IgD-negative memory B cell (primary cell): Measurements from ENCODE around the gene IL36RN. TPM values are rescaled to one million over a fixed set of nuclear protein-coding genes. Genes with fewer than 3 reads are reported as not detected.

Experiments
- H3K27ac Mint-ChIP-seq, 3 donors: one replicate each; pipeline ENCODE4 v1.8.0; 2020 to 2022; ENCODE audit warnings: mild to moderate bottlenecking in 3 of 3, mixed read lengths in 3 of 3, moderate library complexity in 1 of 3
- H3K27me3 Mint-ChIP-seq: one replicate; pipeline ENCODE4 v1.8.0; 2021; ENCODE audit warnings: mixed read lengths
- H3K36me3 Mint-ChIP-seq: one replicate; pipeline ENCODE4 v1.8.0; 2020; ENCODE audit warnings: mild to moderate bottlenecking, mixed read lengths
- H3K4me1 Mint-ChIP-seq, 3 donors: one replicate each; pipeline ENCODE4 v1.8.0; 2020 to 2022; ENCODE audit warnings: mixed read lengths in 3 of 3, mild to moderate bottlenecking in 1 of 3
- H3K4me3 Mint-ChIP-seq, 4 donors: one replicate each; pipeline ENCODE4 v1.8.0; 2020 to 2022; ENCODE audit warnings: mild to moderate bottlenecking in 4 of 4, mixed read lengths in 4 of 4, moderate library complexity in 3 of 4
- H3K9me3 Mint-ChIP-seq, 3 donors: one replicate each; pipeline ENCODE4 v1.8.0; 2020 to 2021; ENCODE audit warnings: mixed read lengths in 3 of 3, mild to moderate bottlenecking in 1 of 3
- polyA plus RNA-seq: library from polyadenylated mRNA; unstranded; fragments of 300-500 nt; fragmentation: Illumina TruSeq; gene quantifications from one replicate; pipeline ENCODE4 v1.2.3, GENCODE V29; 2021

Gene IL36RN
- polyA plus RNA-seq, 1 donor from 2014 or later = not detected

DNA sequence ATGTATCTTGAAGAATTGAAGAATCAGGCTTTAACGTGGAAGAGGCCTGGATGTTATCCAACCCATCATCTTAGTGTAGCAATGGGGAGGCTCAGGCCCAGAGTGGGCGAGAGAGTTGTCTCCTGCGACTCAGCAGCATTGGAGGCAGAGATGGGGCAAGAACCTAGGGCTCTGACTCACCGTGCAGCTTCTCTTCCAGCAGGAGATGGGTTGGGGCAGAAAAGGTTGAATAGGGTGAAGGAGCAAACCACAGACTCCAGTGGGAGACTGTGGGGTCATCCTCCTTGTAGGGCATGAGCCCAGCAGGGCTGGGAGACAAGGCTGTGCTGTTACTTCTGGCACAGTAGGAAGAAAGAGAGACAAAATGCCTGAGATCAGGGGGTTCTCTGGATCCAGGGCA lies 1.4 kb downstream of the IL36RN start:
- Mint-ChIP-seq H3K4me1 (no peaks in the 10 kb centered on the region), H3K27ac (no peak overlapping the region), H3K27me3 (peaks cover 8% of the 10 kb centered on the region), H3K4me3 (no peak overlapping the region), H3K36me3 (no peaks in the 10 kb centered on the region), H3K9me3 (peaks cover 4 to 7% (median 5%) of the 10 kb centered on the region in 3 donors)

DNA sequence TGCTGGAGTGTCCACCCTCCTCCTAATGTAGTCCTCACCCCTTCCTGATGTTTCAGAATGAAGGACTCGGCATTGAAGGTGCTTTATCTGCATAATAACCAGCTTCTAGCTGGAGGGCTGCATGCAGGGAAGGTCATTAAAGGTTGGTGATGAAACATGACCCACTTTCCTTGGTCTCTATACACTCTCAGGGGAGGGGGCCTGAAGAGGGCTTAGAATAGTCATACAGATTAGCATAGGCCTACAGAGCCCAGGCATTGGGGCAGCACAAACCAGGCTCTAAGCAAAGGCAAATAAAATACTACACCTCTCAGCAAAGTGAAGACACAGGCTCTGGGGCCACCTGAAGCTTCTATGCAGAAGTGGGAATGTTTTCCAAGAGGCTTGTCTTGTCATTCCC lies 1.8 kb downstream of the IL36RN start:
- Mint-ChIP-seq H3K4me3 (no peak overlapping the region), H3K4me1 (no peaks in the 10 kb centered on the region), H3K27ac (no peak overlapping the region), H3K36me3 (no peaks in the 10 kb centered on the region), H3K9me3 (peaks cover under 1 to 5% (median 5%) of the 10 kb centered on the region in 3 donors), H3K27me3 (peaks cover 4% of the 10 kb centered on the region)

DNA sequence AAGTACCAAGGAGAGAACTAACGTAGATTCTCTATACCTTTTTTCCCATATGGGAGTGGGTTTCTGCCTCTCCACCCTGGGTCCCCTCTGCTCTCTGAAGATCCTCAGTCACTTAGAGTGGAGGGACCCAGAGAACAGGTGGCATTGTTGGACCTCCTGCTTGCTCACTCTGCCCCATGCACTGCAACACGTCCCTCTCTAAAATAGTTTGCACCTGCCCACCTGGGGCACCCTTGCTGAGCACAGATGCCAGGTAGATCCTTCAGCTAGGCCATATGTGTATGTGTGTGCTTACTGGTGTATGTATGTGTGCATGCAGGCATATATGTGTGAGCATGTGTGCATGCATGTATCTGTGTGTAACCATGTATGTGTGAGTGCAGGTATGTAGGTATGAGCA lies 2.2 kb downstream of the IL36RN start:
- peaks cover 0 to 3% (median 2%) of the 10 kb centered on the region in 3 donors for H3K9me3 Mint-ChIP-seq
- no peaks in the 10 kb centered on the region for H3K4me1 Mint-ChIP-seq
- H3K27ac Mint-ChIP-seq = no peak overlapping the region
- H3K36me3 Mint-ChIP-seq = no peaks in the 10 kb centered on the region
- H3K27me3 Mint-ChIP-seq = peaks cover 4% of the 10 kb centered on the region
- H3K4me3 Mint-ChIP-seq = no peak overlapping the region

DNA sequence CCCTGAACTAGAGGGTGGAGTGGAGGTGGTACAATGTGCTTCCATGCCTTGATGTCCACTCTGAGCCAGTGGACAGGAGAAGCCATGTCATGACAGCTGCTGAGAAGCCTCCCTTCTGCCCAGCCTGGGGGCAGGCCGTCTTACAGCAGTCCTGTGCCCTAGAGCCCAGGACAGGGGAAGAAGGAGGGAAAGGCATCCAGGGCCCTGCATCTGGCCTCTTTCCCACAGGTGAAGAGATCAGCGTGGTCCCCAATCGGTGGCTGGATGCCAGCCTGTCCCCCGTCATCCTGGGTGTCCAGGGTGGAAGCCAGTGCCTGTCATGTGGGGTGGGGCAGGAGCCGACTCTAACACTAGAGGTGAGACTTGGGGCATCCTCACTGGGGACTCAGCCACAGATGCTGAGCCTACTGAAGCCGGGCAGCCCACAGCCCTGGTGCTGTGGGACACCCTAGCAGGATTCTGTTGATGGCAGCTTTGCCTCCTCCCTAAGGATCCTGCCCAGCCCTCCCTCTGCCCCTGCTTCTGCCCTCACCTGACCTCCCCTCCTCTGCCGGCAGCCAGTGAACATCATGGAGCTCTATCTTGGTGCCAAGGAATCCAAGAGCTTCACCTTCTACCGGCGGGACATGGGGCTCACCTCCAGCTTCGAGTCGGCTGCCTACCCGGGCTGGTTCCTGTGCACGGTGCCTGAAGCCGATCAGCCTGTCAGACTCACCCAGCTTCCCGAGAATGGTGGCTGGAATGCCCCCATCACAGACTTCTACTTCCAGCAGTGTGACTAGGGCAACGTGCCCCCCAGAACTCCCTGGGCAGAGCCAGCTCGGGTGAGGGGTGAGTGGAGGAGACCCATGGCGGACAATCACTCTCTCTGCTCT lies 3.1 kb downstream of the IL36RN start:
- Mint-ChIP-seq H3K36me3 (no peaks in the 10 kb centered on the region), H3K4me3 (no peak overlapping the region), H3K27ac (no peak overlapping the region), H3K27me3 (peaks cover 8% of the 10 kb centered on the region), H3K4me1 (no peaks in the 10 kb centered on the region), H3K9me3 (no peaks in the 10 kb centered on the region)

DNA sequence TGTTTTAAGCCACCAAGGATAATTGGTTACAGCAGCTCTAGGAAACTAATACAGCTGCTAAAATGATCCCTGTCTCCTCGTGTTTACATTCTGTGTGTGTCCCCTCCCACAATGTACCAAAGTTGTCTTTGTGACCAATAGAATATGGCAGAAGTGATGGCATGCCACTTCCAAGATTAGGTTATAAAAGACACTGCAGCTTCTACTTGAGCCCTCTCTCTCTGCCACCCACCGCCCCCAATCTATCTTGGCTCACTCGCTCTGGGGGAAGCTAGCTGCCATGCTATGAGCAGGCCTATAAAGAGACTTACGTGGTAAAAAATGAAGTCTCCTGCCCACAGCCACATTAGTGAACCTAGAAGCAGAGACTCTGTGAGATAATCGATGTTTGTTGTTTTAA lies 5.3 kb downstream of the IL36RN start:
- Mint-ChIP-seq H3K27ac (no peak overlapping the region), H3K36me3 (no peaks in the 10 kb centered on the region), H3K27me3 (peaks cover 10% of the 10 kb centered on the region), H3K9me3 (no peaks in the 10 kb centered on the region), H3K4me1 (no peaks in the 10 kb centered on the region), H3K4me3 (no peak overlapping the region)

DNA sequence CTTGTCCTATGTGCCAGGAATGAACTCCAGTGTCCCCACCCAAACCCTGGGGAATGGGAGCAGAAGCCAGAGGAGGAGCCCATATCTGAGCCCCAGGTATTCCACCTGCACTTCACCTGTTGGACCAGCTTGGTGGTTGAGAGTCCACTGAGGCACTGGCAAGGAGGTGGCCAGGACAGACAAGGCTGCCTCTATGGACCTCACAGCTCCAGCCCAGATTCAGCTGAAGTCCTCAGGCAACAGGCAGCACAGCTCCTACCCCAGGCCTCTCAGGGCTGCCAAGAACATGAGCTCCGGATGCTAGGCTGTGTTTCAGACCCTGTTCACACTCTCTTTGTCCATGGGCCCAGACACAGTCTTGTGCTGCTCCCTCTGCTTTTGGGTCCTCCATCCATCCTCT lies 5.9 kb downstream of the IL36RN start:
- H3K27me3 Mint-ChIP-seq = peaks cover 10% of the 10 kb centered on the region
- H3K4me3 Mint-ChIP-seq = no peak overlapping the region
- H3K4me1 Mint-ChIP-seq = no peaks in the 10 kb centered on the region
- no peaks in the 10 kb centered on the region for H3K36me3 Mint-ChIP-seq
- peak overlapping the region in 1 of 3 donors; percentile 20 for H3K27ac Mint-ChIP-seq
- no peaks in the 10 kb centered on the region for H3K9me3 Mint-ChIP-seq

DNA sequence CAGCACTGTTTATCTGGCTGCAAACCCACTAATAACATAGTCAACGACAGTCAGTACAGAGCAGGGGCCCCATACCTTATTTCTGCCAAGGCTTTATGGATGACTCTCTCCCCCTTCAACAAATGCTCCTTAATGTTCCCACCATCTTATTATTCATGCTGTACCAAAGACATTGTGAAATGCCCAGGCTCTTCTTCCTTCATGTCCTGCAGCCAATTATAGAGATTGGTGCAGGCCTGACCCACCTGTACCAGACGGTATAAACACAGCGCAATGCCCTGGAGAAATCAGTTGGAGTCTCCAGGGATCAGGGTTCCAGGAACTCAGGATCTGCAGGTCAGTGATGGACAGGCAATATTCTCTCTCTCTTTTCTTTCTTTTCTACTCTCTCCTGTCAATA lies 8.7 kb downstream of the IL36RN start, which contains the start of gene IL1F10:
IL1F10 (plus strand) TSS at position 290 of the 400 bp plus-strand sequence. CDS start 4,769 bp downstream, outside the sequence.
- Mint-ChIP-seq H3K4me3 (no peak within 1 kb of the TSS), H3K27ac (no peak within 1 kb of the TSS), H3K9me3 (no peaks in the 10 kb centered on the region), H3K36me3 (no peaks in the 10 kb centered on the region), H3K27me3 (peaks cover 9% of the 10 kb centered on the region), H3K4me1 (no peaks in the 10 kb centered on the region)

DNA sequence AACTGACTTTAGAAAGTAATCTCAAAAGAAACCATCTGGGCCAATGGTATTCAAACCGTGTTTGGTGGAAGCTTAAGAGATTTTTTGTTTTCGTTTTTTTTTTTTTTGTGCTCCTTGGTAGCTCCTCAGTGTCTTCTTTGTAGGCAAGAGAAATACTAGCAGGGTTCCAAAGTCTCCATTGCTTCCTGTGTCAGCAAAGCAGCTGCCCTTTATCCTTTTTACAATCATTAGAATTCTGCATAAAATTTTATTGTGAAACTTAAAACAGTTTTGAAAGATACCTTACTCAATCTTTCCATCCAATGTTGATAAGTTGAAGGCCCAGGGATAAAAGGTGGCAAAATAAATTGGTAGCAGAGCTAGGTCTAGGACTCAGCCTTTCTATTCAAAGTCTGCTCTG lies 9.3 kb downstream of the IL36RN start:
- no peak overlapping the region for H3K27ac Mint-ChIP-seq
- peaks cover 6% of the 10 kb centered on the region for H3K27me3 Mint-ChIP-seq
- no peaks in the 10 kb centered on the region for H3K36me3 Mint-ChIP-seq
- H3K4me1 Mint-ChIP-seq = no peaks in the 10 kb centered on the region
- H3K9me3 Mint-ChIP-seq = no peaks in the 10 kb centered on the region
- H3K4me3 Mint-ChIP-seq = no peak overlapping the region

DNA sequence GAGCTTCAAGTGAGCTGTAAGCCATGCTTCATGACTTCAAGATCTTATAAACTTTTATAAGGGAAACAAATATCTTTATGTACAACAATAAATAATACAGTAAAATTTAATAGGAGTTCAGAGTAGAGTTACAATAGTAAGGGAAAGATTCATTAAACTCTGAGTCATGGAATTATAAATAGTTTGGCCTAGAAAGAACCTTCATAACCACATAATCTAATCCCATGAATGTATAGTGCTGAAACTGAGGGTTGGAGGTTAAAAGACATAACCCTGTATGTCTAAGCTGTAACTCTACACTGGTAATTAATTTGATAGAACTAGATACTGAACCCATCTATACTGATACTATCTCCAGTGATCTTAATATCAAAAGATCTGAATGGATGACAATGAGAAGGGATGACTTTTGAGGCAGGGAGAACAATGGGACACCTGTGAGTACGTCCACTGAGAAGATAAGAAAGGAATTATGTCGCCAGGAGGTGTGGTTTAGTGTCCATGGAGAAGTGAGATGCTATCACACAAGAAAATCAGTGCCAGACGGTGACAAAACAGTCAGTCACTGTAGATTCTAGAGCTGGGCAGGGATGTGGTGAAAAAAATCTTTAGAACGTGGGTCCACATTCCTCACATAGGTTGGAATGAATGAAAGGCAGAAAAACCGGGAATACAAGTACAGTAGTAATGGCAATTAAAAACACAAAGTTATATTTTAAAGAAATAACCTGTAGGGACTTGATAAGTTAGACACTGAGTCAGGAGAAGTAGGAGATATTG lies 9.9 kb downstream of the IL36RN start:
- no peaks in the 10 kb centered on the region for H3K9me3 Mint-ChIP-seq
- H3K36me3 Mint-ChIP-seq = no peaks in the 10 kb centered on the region
- H3K27me3 Mint-ChIP-seq = peaks cover 6% of the 10 kb centered on the region
- H3K27ac Mint-ChIP-seq = no peak overlapping the region
- no peaks in the 10 kb centered on the region for H3K4me1 Mint-ChIP-seq
- H3K4me3 Mint-ChIP-seq = no peak overlapping the region

DNA sequence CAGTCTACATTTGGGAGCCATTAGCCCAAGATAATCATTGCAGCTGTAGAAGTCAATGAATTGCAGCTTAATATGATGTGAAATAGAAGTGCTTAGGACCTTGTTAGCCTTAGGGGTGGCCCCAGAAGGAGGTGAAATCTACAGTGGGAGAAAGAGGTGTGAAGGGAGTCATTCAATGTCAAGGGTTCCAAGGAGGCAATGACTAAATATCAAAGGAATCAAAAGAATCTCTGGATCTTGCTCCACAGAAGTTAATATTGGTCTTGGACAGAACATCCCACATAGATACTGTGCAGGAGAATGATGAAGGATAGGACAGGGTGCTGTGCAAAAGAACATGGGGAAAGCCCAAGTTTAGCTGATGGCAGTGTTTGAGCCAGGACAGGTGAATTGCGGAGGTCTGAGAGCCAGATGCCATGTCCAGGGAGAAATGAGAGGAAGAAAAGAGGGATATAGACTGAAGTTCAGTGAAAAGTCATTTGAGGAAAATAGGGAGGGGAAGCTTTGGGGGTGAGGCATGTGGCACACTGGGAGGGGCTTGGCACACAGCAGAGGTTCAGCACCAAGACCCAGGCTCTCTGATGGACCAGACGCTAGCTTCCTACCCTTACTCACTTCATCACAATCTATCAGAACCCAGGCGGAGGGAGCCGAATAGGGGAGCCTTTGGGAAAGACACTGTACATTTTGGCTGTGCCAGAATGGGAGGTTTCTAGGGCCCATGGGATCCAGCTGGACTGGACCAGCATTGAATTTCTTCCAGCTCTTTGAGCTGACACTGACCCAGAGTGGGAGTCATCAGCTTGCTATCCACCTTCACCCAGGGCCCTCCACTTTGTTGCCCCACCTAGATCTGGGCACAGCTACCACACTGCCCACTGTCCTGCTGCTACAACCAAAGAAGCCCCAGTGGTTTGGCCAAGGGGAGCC lies 10.9 kb downstream of the IL36RN start:
- peaks cover 6% of the 10 kb centered on the region for H3K27me3 Mint-ChIP-seq
- H3K4me1 Mint-ChIP-seq = no peaks in the 10 kb centered on the region
- no peak overlapping the region for H3K27ac Mint-ChIP-seq
- H3K4me3 Mint-ChIP-seq = no peak overlapping the region
- H3K36me3 Mint-ChIP-seq = no peaks in the 10 kb centered on the region
- H3K9me3 Mint-ChIP-seq = no peaks in the 10 kb centered on the region

DNA sequence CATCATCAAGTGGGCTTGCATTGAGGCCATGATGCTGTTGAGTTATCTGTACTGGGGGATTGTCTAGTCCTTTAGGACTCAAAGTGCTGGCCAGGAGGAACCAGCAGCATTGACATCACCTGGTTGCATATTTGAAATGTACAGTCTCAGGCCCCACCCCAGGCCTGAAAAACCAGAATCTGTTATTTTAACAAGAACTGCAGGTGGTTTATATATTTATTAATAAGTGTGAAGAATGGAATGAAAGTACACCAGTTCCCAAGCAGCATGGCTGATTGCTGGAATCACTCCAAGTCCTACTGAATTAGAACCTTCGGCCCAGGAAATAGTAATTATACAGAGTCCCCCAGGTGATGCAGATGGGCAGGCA lies 11.6 kb downstream of the IL36RN start:
- no peaks in the 10 kb centered on the region for H3K36me3 Mint-ChIP-seq
- no peak overlapping the region for H3K4me3 Mint-ChIP-seq
- no peaks in the 10 kb centered on the region for H3K9me3 Mint-ChIP-seq
- H3K4me1 Mint-ChIP-seq = no peaks in the 10 kb centered on the region
- no peak overlapping the region for H3K27ac Mint-ChIP-seq
- peaks cover 6% of the 10 kb centered on the region for H3K27me3 Mint-ChIP-seq

DNA sequence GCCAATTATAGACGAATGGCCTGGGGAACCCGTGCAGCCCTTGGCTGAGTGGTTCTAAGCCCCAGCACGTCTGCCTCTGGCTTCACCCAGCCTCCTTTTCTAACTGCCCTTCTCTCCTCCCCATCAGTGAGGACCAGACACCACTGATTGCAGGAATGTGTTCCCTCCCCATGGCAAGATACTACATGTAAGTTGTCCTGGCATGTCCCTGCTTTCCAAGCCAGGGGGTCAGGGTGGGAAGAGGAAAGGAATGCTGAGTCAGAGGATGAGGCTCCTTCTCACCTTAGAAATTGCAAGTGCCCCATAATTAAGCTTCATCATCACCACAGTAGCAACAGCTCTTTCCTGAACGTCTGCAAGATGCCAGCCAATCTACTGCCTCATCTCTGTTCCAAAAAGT lies 13.6 kb downstream of the IL36RN start:
- H3K4me3 Mint-ChIP-seq = no peak overlapping the region
- H3K27me3 Mint-ChIP-seq = peaks cover 5% of the 10 kb centered on the region
- no peaks in the 10 kb centered on the region for H3K4me1 Mint-ChIP-seq
- H3K27ac Mint-ChIP-seq = no peak overlapping the region
- no peaks in the 10 kb centered on the region for H3K9me3 Mint-ChIP-seq
- H3K36me3 Mint-ChIP-seq = no peaks in the 10 kb centered on the region

DNA sequence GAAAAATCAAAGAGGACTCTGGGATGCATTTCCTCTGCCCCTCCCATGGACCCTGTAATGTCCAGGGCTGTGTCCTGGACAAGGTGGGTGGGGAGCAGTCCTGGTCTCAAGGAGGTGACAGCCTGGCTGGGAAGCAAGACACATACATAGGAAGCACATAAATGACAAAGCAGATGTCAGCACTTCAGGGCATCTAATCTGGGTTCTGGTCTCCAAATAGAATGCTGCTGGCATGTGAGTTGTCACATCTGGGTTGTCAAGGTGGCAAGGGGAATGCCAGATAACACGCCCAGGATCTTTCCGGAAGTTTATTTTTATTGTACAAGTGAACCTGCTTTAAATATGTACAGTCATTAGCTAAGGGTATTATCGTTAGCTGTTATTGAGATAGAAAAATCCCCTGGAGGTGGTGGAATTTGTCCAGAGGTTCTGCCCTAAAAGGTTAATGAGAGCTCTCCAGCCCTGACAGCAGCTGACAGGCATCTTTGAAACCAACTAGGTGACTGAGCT lies 14.4 kb downstream of the IL36RN start:
- peaks cover 3% of the 10 kb centered on the region for H3K27me3 Mint-ChIP-seq
- H3K4me1 Mint-ChIP-seq = no peaks in the 10 kb centered on the region
- no peak overlapping the region for H3K27ac Mint-ChIP-seq
- no peaks in the 10 kb centered on the region for H3K36me3 Mint-ChIP-seq
- peaks cover 0 to 2% (median 0%) of the 10 kb centered on the region in 3 donors for H3K9me3 Mint-ChIP-seq
- H3K4me3 Mint-ChIP-seq = no peak overlapping the region

DNA sequence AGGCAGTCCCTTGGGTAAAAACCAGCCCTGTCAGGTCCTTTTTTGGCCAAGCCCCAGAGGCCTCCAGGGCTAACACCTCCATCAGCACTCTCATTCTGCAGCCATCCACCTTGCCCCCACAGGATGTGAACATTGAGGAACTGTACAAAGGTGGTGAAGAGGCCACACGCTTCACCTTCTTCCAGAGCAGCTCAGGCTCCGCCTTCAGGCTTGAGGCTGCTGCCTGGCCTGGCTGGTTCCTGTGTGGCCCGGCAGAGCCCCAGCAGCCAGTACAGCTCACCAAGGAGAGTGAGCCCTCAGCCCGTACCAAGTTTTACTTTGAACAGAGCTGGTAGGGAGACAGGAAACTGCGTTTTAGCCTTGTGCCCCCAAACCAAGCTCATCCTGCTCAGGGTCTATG lies 16.0 kb downstream of the IL36RN start:
- Mint-ChIP-seq H3K27me3 (peaks cover 3% of the 10 kb centered on the region), H3K9me3 (peaks cover 0 to 2% (median 0%) of the 10 kb centered on the region in 3 donors), H3K4me1 (no peaks in the 10 kb centered on the region), H3K27ac (no peak overlapping the region), H3K4me3 (no peak overlapping the region), H3K36me3 (no peaks in the 10 kb centered on the region)
